HEK293 (cell line): Measurements from ENCODE around the gene GABBR2.

ENCODE experiments used
- CTCF ChIA-PET: fragments of 350-600 bp; formaldehyde crosslinking; extraction: SDS; loops from one replicate; lab custom pipeline; 2021; ENCODE audit warnings: antibody characterized with exemption; lab: Yijun Ruan, JAX
- POLR2A ChIA-PET: fragments of 300-600 bp; formaldehyde crosslinking; extraction: SDS; loops from one replicate; lab custom pipeline; 2020; ENCODE audit warnings: antibody characterized with exemption, inconsistent platforms; lab: Yijun Ruan, JAX
- H3K27ac ChIP-seq: fragments of 200-500 bp; sonication (Bioruptor generic); 2 replicates; pipeline ENCODE4 v1.5.1; 2014; ENCODE audit warnings: low read depth, low read length, control low read depth, inconsistent platforms; ENCODE audit errors: extremely low read depth
- H3K36me3 ChIP-seq, 2 experiments: fragments of 200-500 bp in 1 of 2; sonication (Bioruptor generic) in 1 of 2; 1 replicate in 1 of 2; 2 replicates in 1 of 2; pipeline ENCODE4 v1.5.1; 2014 to 2017; ENCODE audit warnings: inconsistent platforms in 2 of 2, low read length in 2 of 2; ENCODE audit not compliant: control insufficient read depth in 2 of 2, insufficient read depth in 1 of 2
- H3K4me1 ChIP-seq: fragments of 200-500 bp; sonication (Bioruptor generic); 2 replicates; pipeline ENCODE4 v1.5.1; 2014; ENCODE audit warnings: mild to moderate bottlenecking, low read length, inconsistent platforms; ENCODE audit not compliant: control insufficient read depth, insufficient read depth
- H3K4me3 ChIP-seq: 2 replicates; pipeline ENCODE4 v1.5.1; 2011; ENCODE audit warnings: low read depth, mild to moderate bottlenecking, control low read depth, low read length, moderate library complexity
- H3K9me3 ChIP-seq: fragments of 200-500 bp; sonication (Bioruptor generic); 2 replicates; pipeline ENCODE4 v1.5.1; 2014; ENCODE audit warnings: low read depth, low read length, inconsistent platforms; ENCODE audit not compliant: control insufficient read depth, insufficient read depth
- GLIS2 ChIP-seq: fragments of 450-650 bp; formaldehyde crosslinking; IDR thresholded peaks from 2 replicates; pipeline ENCODE4 v1.5.1; 2016; ENCODE audit warnings: missing biosample characterization, missing genetic modification characterization
- KLF7 ChIP-seq: fragments of 450-650 bp; formaldehyde crosslinking; IDR thresholded peaks from 2 replicates; pipeline ENCODE4 v1.5.1; 2016; ENCODE audit warnings: missing biosample characterization, missing genetic modification characterization, borderline replicate concordance
- RBAK ChIP-seq: fragments of 450-650 bp; formaldehyde crosslinking; IDR thresholded peaks from 2 replicates; pipeline ENCODE4 v1.5.1; 2016; ENCODE audit warnings: missing biosample characterization, missing genetic modification characterization
- ZBTB49 ChIP-seq: fragments of 450-650 bp; formaldehyde crosslinking; IDR thresholded peaks from 2 replicates; pipeline ENCODE4 v1.5.1; 2016; ENCODE audit warnings: missing biosample characterization, missing genetic modification characterization, low read depth
- ZFHX2 ChIP-seq: fragments of 450-650 bp; formaldehyde crosslinking; conservative IDR thresholded peaks from 2 replicates; pipeline ENCODE4 v1.5.1; 2016; ENCODE audit warnings: missing biosample characterization, missing genetic modification characterization
- ZNF114 ChIP-seq: fragments of 450-650 bp; formaldehyde crosslinking; IDR thresholded peaks from 2 replicates; pipeline ENCODE4 v1.5.0; 2017; ENCODE audit warnings: missing biosample characterization, missing genetic modification characterization
- ZNF133 ChIP-seq: fragments of 450-650 bp; formaldehyde crosslinking; IDR thresholded peaks from 2 replicates; pipeline ENCODE4 v1.5.1; 2016; ENCODE audit warnings: missing biosample characterization, missing genetic modification characterization
- ZNF148 ChIP-seq: fragments of 450-650 bp; formaldehyde crosslinking; IDR thresholded peaks from 2 replicates; pipeline ENCODE4 v1.5.0; 2017; ENCODE audit warnings: missing biosample characterization, missing genetic modification characterization, borderline replicate concordance
- ZNF174 ChIP-seq: fragments of 450-650 bp; formaldehyde crosslinking; IDR thresholded peaks from 2 replicates; pipeline ENCODE4 v1.5.0; 2017; ENCODE audit warnings: missing biosample characterization, mild to moderate bottlenecking, missing genetic modification characterization
- ZNF391 ChIP-seq: fragments of 450-650 bp; formaldehyde crosslinking; IDR thresholded peaks from 2 replicates; pipeline ENCODE4 v1.5.1; 2016; ENCODE audit warnings: low read depth, missing biosample characterization, missing genetic modification characterization, borderline replicate concordance
- ZNF398 ChIP-seq: fragments of 450-650 bp; formaldehyde crosslinking; IDR thresholded peaks from 2 replicates; pipeline ENCODE4 v1.5.1; 2017; ENCODE audit warnings: missing biosample characterization, missing genetic modification characterization
- ZNF473 ChIP-seq: fragments of 450-650 bp; formaldehyde crosslinking; IDR thresholded peaks from 2 replicates; pipeline ENCODE4 v1.5.1; 2017; ENCODE audit warnings: missing biosample characterization, missing genetic modification characterization
- ZNF548 ChIP-seq: fragments of 450-650 bp; formaldehyde crosslinking; IDR thresholded peaks from 2 replicates; pipeline ENCODE4 v1.5.1; 2016; ENCODE audit warnings: missing biosample characterization, missing genetic modification characterization
- ZNF549 ChIP-seq: fragments of 450-650 bp; IDR thresholded peaks from 2 replicates; pipeline ENCODE4 v1.5.1; 2018; ENCODE audit warnings: missing biosample characterization, missing genetic modification characterization, mild to moderate bottlenecking, inconsistent platforms, moderate library complexity
- ZNF596 ChIP-seq: fragments of 450-650 bp; IDR thresholded peaks from 2 replicates; pipeline ENCODE4 v1.5.0; 2018; ENCODE audit warnings: missing biosample characterization, mild to moderate bottlenecking, missing genetic modification characterization, moderate library complexity
- ZNF629 ChIP-seq: fragments of 450-650 bp; formaldehyde crosslinking; IDR thresholded peaks from 2 replicates; pipeline ENCODE4 v1.5.1; 2017; ENCODE audit warnings: missing biosample characterization, missing genetic modification characterization
- ZNF704 ChIP-seq: fragments of 450-650 bp; formaldehyde crosslinking; IDR thresholded peaks from 2 replicates; pipeline ENCODE4 v1.5.1; 2016; ENCODE audit warnings: missing biosample characterization, missing genetic modification characterization
- ZNF747 ChIP-seq: fragments of 450-650 bp; formaldehyde crosslinking; IDR thresholded peaks from 2 replicates; pipeline ENCODE4 v1.5.1; 2016; ENCODE audit warnings: missing biosample characterization, missing genetic modification characterization
- ZSCAN4 ChIP-seq: fragments of 450-650 bp; formaldehyde crosslinking; IDR thresholded peaks from 2 replicates; pipeline ENCODE4 v1.5.1; 2017; ENCODE audit warnings: missing biosample characterization, missing genetic modification characterization
- TF ChIP-seq, protein P1 (sequence below): fragments of 450-650 bp; formaldehyde crosslinking; IDR thresholded peaks from 2 replicates; pipeline ENCODE4 v1.5.1; 2016; ENCODE audit warnings: missing biosample characterization, missing genetic modification characterization
- TF ChIP-seq, protein P2 (sequence below): fragments of 450-650 bp; formaldehyde crosslinking; IDR thresholded peaks from 2 replicates; pipeline ENCODE4 v1.5.1; 2016; ENCODE audit warnings: missing biosample characterization, missing genetic modification characterization

The GABBR2 gene

GRCh38 chr9:98721643-98722042, 12.9 kb upstream of the GABBR2 start:
- POLR2A ChIA-PET = no interaction called here
- TF ChIP-seq ZNF704 (tag by site-specific recombination) = no peak
- TF ChIP-seq ZNF133 (tag by site-specific recombination) = no peak
- no peak for TF ChIP-seq ZNF391 (tag by site-specific recombination)
- TF ChIP-seq ZNF114 (tag by site-specific recombination) = no peak
- no peak for TF ChIP-seq ZNF148 (tag by site-specific recombination)
- TF ChIP-seq ZNF596 (tag by site-specific recombination) = no peak
- TF ChIP-seq GLIS2 = no peak
- no peak for TF ChIP-seq ZNF174 (tag by site-specific recombination)
- no peak for TF ChIP-seq ZNF473 (tag by site-specific recombination)
- H3K27ac ChIP-seq = no peak overlapping the region
- no peaks in the 10 kb centered on the region for H3K9me3 ChIP-seq
- no peaks in the 10 kb centered on the region for H3K4me1 ChIP-seq
- CTCF ChIA-PET = interaction anchor here (0.9 kb wide), 1 partner anchor 406 kb away, joined by 3 read pairs; no protein-coding TSS in a partner anchor
- H3K36me3 ChIP-seq = no peaks in the 10 kb centered on the region
- no peak overlapping the region for H3K4me3 ChIP-seq

GRCh38 chr9:98720402-98720801, 11.7 kb upstream of the GABBR2 start:
- no peak overlapping the region for H3K27ac ChIP-seq
- no peaks in the 10 kb centered on the region for H3K4me1 ChIP-seq
- H3K4me3 ChIP-seq = no peak overlapping the region
- ChIA-PET CTCF (interaction anchor here (0.6 to 0.7 kb wide), 2 partner anchors 10 to 81 kb away, joined by 3 read pairs; no protein-coding TSS in a partner anchor), POLR2A (no interaction called here)
- H3K36me3 ChIP-seq = no peaks in the 10 kb centered on the region
- no peak for TF ChIP-seq ZNF174 (tag by site-specific recombination)
- no peak for TF ChIP-seq ZNF629 (tag by site-specific recombination)
- no peaks in the 10 kb centered on the region for H3K9me3 ChIP-seq

DNA sequence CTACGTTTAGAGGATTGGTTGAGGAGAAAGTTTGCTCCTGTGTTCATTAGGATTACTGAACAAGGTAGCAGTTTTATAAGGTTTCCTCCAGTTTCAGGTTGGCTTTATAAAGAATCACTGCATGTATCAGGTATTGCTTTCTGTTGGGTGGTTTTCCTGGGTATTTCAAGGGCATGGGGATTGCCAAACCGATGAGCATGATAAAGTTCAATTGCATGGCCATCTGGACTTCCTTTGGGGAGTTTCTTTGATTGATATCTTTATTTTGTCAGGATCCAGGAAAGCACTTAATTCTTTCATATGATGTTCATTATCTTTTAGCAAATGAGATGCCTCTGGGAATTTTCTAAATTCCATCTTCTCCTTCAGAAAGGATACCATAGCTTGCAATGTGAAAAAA, 10.3 kb upstream of the GABBR2 start:
- TF ChIP-seq, protein P1, sequence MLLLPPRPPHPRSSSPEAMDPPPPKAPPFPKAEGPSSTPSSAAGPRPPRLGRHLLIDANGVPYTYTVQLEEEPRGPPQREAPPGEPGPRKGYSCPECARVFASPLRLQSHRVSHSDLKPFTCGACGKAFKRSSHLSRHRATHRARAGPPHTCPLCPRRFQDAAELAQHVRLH (tag by site-specific recombination) = no peak
- TF ChIP-seq ZFHX2 (tag by site-specific recombination) (no peak), RBAK (tag by site-specific recombination) (no peak), ZBTB49 (tag by site-specific recombination) (no peak), ZNF398 (tag by site-specific recombination) (no peak), ZNF747 (tag by site-specific recombination) (no peak), ZNF549 (no peak), ZNF548 (tag by site-specific recombination) (no peak), ZSCAN4 (tag by site-specific recombination) (no peak), KLF7 (tag by site-specific recombination) (no peak)
- TF ChIP-seq, protein P2, sequence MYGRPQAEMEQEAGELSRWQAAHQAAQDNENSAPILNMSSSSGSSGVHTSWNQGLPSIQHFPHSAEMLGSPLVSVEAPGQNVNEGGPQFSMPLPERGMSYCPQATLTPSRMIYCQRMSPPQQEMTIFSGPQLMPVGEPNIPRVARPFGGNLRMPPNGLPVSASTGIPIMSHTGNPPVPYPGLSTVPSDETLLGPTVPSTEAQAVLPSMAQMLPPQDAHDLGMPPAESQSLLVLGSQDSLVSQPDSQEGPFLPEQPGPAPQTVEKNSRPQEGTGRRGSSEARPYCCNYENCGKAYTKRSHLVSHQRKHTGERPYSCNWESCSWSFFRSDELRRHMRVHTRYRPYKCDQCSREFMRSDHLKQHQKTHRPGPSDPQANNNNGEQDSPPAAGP (tag by site-specific recombination) = no peak
- Histone ChIP-seq H3K36me3 (no peaks in the 10 kb centered on the region), H3K4me3 (no peak overlapping the region), H3K9me3 (no peaks in the 10 kb centered on the region), H3K4me1 (no peaks in the 10 kb centered on the region), H3K27ac (no peak overlapping the region)
- POLR2A ChIA-PET = no interaction called here
- CTCF ChIA-PET = no interaction called here
